ENCODE results near the gene GAB2. TPM values are rescaled to one million over a fixed set of nuclear protein-coding genes. Genes with fewer than 3 reads are reported as not detected.

The GAB2 gene
- total and polyA plus RNA-seq, 10 of the 15 experiments (the other 5 are each of a cell fraction or from before 2014, with no cell fraction given), result 0.69 to 12.6 (median 3.8) TPM

DNA sequence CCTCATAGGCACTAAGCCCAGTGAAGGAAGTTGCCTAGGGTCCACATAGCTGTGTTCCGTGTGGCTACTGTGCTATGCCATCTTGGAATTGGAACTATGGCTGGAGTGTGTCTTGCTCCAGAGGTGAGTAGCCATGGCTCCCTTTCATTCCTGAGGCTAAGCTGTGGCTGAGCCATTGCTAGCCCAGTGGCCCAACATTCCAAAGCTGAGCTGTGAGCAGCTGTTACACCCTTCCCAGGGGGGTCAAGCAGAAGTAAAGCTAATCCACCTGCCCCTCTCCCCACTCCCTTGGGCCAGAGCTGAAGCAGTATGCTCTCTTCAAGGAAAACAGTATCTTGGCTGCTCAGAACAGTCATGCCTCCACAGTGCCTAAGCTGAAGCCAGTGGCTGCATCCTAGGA, 177.8 kb downstream of the GAB2 start:
- Histone ChIP-seq H3K4me3 (no peak overlapping the region), H2AFZ (ENCODE audit: control insufficient read depth, low read depth, low read length) (no peak overlapping the region), H3K27me3 (replicated peaks in 1 of 2; ENCODE audit: control insufficient read depth in 2 of 2, insufficient read depth in 2 of 2, low read length in 1 of 2) (no peaks in the 10 kb centered on the region), H3K4me2 (ENCODE audit: control insufficient read depth, insufficient read depth) (no peak overlapping the region), H3K9me3 (replicated peaks; ENCODE audit: control insufficient read depth, insufficient read depth, low read length) (peaks cover 9% of the 10 kb centered on the region; the same call in 2 of the 3 replicates), H3K4me1 (ENCODE audit: control insufficient read depth, insufficient read depth, low read length) (peaks cover 5% of the 10 kb centered on the region), H3K9ac (ENCODE audit: control insufficient read depth, insufficient read depth, low read length) (no peak overlapping the region), H3K79me2 (ENCODE audit: control insufficient read depth, insufficient read depth, low read length) (no peaks in the 10 kb centered on the region), H4K20me1 (ENCODE audit: control insufficient read depth, insufficient read depth) (no peaks in the 10 kb centered on the region), H3K36me3 (ENCODE audit: control insufficient read depth in 2 of 2, insufficient read depth in 2 of 2, low read length in 1 of 2) (no peaks in the 10 kb centered on the region), H3K27ac (ENCODE audit: control insufficient read depth, insufficient read depth) (no peak overlapping the region)
- ChIA-PET CTCF (interaction anchor here (1.2 to 2.3 kb wide), 2 partner anchors 11 to 325 kb away, joined by 5 to 7 read pairs; no protein-coding TSS in a partner anchor), POLR2A (no interaction called here), SMC1A (ENCODE audit: uncharacterized antibody, unreplicated experiment) (no interaction called here), RAD21 (ENCODE audit: unreplicated experiment) (no interaction called here)
- no TSS peak for BruUV-seq (replicated peaks)
- ATAC-seq, result no peak
- TF ChIP-seq ZNF384 (IDR thresholded peaks at IDR 0.05; ENCODE audit: borderline replicate concordance, low read depth, low read length) (no peak), NFXL1 (IDR thresholded peaks at IDR 0.05; ENCODE audit: borderline replicate concordance) (no peak), HDAC6 (IDR thresholded peaks at IDR 0.05; ENCODE audit: unreplicated experiment) (no peak), SRF (IDR thresholded peaks at IDR 0.05; ENCODE audit: low read depth in 2 of 2, low read length in 2 of 2) (no peak), BCL11A (IDR thresholded peaks at IDR 0.05; ENCODE audit: low read depth, low read length) (no peak), ELK1 (IDR thresholded peaks at IDR 0.05; ENCODE audit: low read depth, low read length) (no peak), RELA (IDR thresholded peaks at IDR 0.05; ENCODE audit: borderline replicate concordance, partially characterized antibody) (no peak), NFYA (IDR thresholded peaks at IDR 0.05; ENCODE audit: borderline replicate concordance, low read depth, low read length) (no peak), POLR2AphosphoS5 (IDR thresholded peaks at IDR 0.05; ENCODE audit: low read length) (no peak), ZSCAN29 (IDR thresholded peaks at IDR 0.05) (no peak), CHD4 (IDR thresholded peaks at IDR 0.05) (no peak)
- TF ChIP-seq, protein P1, sequence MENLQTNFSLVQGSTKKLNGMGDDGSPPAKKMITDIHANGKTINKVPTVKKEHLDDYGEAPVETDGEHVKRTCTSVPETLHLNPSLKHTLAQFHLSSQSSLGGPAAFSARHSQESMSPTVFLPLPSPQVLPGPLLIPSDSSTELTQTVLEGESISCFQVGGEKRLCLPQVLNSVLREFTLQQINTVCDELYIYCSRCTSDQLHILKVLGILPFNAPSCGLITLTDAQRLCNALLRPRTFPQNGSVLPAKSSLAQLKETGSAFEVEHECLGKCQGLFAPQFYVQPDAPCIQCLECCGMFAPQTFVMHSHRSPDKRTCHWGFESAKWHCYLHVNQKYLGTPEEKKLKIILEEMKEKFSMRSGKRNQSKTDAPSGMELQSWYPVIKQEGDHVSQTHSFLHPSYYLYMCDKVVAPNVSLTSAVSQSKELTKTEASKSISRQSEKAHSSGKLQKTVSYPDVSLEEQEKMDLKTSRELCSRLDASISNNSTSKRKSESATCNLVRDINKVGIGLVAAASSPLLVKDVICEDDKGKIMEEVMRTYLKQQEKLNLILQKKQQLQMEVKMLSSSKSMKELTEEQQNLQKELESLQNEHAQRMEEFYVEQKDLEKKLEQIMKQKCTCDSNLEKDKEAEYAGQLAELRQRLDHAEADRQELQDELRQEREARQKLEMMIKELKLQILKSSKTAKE (IDR thresholded peaks at IDR 0.05; ENCODE audit: low read depth, poor library complexity, severe bottlenecking), result no peak
- TF ChIP-seq, protein P2, sequence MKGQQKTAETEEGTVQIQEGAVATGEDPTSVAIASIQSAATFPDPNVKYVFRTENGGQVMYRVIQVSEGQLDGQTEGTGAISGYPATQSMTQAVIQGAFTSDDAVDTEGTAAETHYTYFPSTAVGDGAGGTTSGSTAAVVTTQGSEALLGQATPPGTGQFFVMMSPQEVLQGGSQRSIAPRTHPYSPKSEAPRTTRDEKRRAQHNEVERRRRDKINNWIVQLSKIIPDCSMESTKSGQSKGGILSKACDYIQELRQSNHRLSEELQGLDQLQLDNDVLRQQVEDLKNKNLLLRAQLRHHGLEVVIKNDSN (IDR thresholded peaks at IDR 0.05; ENCODE audit: borderline replicate concordance, extremely low read length, insufficient read depth, low read depth, low read length), result no peak
- TF ChIP-seq, protein P3, sequence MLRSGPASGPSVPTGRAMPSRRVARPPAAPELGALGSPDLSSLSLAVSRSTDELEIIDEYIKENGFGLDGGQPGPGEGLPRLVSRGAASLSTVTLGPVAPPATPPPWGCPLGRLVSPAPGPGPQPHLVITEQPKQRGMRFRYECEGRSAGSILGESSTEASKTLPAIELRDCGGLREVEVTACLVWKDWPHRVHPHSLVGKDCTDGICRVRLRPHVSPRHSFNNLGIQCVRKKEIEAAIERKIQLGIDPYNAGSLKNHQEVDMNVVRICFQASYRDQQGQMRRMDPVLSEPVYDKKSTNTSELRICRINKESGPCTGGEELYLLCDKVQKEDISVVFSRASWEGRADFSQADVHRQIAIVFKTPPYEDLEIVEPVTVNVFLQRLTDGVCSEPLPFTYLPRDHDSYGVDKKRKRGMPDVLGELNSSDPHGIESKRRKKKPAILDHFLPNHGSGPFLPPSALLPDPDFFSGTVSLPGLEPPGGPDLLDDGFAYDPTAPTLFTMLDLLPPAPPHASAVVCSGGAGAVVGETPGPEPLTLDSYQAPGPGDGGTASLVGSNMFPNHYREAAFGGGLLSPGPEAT (IDR thresholded peaks at IDR 0.05; ENCODE audit: low read depth), result no peak
- FAIRE-seq, result no peak
- intact Hi-C loops (cut with micrococcal nuclease; ENCODE audit: unreplicated experiment) (no loop called here), in situ Hi-C loops (cut with MboI) (no loop called here)
- DNase-seq (ENCODE audit: low read depth, low spot score), result no peak
- WGBS (ENCODE audit: insufficient coverage, insufficient replicate concordance, low lambda C conversion rate, missing lambda C conversion rate), result 65% methylated on average over 1 of the region's 1 CpG
